Measurements from ENCODE around the gene ZNF407.
"Not testable (repeated sequence)": the region's sequence is repeated elsewhere in the genome, so short reads cannot be mapped to it uniquely, and the experiment has no call there.

Gene ZNF407

GRCh38 chr18:75087119-75088020, 489.7 kb downstream of the ZNF407 start:
- DNase-seq (ENCODE audit: low read depth in 4 of 4, low spot score in 1 of 4): no peak

- DNase-seq (ENCODE audit: low read depth in 4 of 4, low spot score in 1 of 4): no peak
Measured at GRCh38 chr18:75088021-75088506, 490.4 kb downstream of the ZNF407 start.

GRCh38 chr18:75088622-75089211, 491.0 kb downstream of the ZNF407 start:
- DNase-seq (ENCODE audit: low read depth in 4 of 4, low spot score in 1 of 4): no peak

GRCh38 chr18:75089748-75090327, 492.2 kb downstream of the ZNF407 start:
- no peak for DNase-seq (ENCODE audit: low read depth in 4 of 4, low spot score in 1 of 4)

- no peak for DNase-seq (ENCODE audit: low read depth in 4 of 4, low spot score in 1 of 4)
Measured at GRCh38 chr18:75090336-75090735, 492.7 kb downstream of the ZNF407 start.

GRCh38 chr18:75097491-75098225, 500.0 kb downstream of the ZNF407 start:
- no peak for DNase-seq (ENCODE audit: low read depth in 4 of 4, low spot score in 1 of 4)

- DNase-seq (ENCODE audit: low read depth in 4 of 4, low spot score in 1 of 4): no peak
Measured at GRCh38 chr18:75100832-75101630, 503.4 kb downstream of the ZNF407 start.

- no peak for DNase-seq (ENCODE audit: low read depth in 4 of 4, low spot score in 1 of 4)
Measured at GRCh38 chr18:75101916-75102315, 504.2 kb downstream of the ZNF407 start.

GRCh38 chr18:75104029-75104428, 506.4 kb downstream of the ZNF407 start:
- not testable (repeated sequence) for DNase-seq (ENCODE audit: low read depth in 4 of 4, low spot score in 1 of 4)

- DNase-seq (ENCODE audit: low read depth in 4 of 4, low spot score in 1 of 4): no peak
Measured at GRCh38 chr18:75104483-75104882, 506.8 kb downstream of the ZNF407 start.

- DNase-seq (ENCODE audit: low read depth in 4 of 4, low spot score in 1 of 4): no peak
Measured at GRCh38 chr18:75105551-75106254, 508.0 kb downstream of the ZNF407 start.

GRCh38 chr18:75106746-75107145, 509.1 kb downstream of the ZNF407 start:
- no peak for DNase-seq (ENCODE audit: low read depth in 4 of 4, low spot score in 1 of 4)

- DNase-seq (ENCODE audit: low read depth in 4 of 4, low spot score in 1 of 4): no peak
Measured at GRCh38 chr18:75107196-75107930, 509.7 kb downstream of the ZNF407 start.

- DNase-seq (ENCODE audit: low read depth in 4 of 4, low spot score in 1 of 4): no peak
Measured at GRCh38 chr18:75107931-75108276, 510.2 kb downstream of the ZNF407 start.

- DNase-seq (ENCODE audit: low read depth in 4 of 4, low spot score in 1 of 4): no peak
Measured at GRCh38 chr18:75108579-75109318, 511.1 kb downstream of the ZNF407 start.

GRCh38 chr18:75109319-75109691, 511.6 kb downstream of the ZNF407 start:
- DNase-seq (ENCODE audit: low read depth in 4 of 4, low spot score in 1 of 4): no peak

GRCh38 chr18:75109819-75110218, 512.1 kb downstream of the ZNF407 start:
- no peak for DNase-seq (ENCODE audit: low read depth in 4 of 4, low spot score in 1 of 4)

- no peak for DNase-seq (ENCODE audit: low read depth in 4 of 4, low spot score in 1 of 4)
Measured at GRCh38 chr18:75110311-75110710, 512.6 kb downstream of the ZNF407 start.
